HG02973 (cell line): ENCODE results near the gene JAM3.
"Not testable (repeated sequence)": the region's sequence is repeated elsewhere in the genome, so short reads cannot be mapped to it uniquely, and the experiment has no call there.

ENCODE experiments used
- ATAC-seq: cut with Tn5 transposase; IDR thresholded peaks from one replicate; pipeline ENCODE4 v1.9.1; 2021; ENCODE audit warnings: moderate library complexity; ENCODE audit not compliant: unreplicated experiment

JAM3 gene

DNA sequence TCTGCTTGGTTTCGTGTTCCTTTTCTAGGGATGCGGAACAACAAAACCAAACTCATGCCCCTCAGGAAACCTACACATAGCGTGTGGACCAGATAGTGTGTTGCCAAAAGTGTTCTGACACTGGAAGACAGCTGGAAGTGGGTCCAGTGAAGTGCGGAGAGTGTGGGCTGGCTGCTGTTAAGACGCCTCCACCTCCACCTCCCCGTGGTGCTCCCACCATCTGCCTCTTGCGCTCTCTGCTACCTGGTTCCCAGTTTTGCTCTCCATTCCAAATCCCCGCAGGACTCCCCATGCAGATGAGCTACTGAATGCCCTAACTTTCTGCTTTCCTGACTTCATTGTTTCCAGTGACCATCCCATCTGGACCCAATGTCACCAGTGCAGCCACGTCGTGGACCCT, 103.1 kb downstream of the JAM3 start:
- ATAC-seq: no peak

DNA sequence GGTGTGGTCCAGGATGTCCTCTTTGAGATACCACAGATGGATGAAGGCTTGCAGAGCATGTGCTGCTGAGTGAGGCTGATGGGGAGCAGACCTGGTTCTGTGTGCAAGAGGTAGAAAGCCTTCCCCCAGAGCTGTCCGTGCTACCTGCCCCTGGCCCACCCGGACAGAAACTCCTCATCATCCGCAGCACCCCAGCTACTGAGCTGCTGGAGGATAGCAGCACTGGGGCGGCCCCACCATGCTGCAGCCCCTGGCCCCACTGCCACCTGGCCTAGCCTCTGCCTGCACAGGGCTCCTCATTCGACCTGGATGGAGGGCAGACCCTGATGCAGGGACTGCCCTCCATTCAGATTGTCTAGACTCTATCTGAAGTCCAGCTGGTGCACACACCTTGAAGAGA, 104.4 kb downstream of the JAM3 start:
- ATAC-seq: no peak

DNA sequence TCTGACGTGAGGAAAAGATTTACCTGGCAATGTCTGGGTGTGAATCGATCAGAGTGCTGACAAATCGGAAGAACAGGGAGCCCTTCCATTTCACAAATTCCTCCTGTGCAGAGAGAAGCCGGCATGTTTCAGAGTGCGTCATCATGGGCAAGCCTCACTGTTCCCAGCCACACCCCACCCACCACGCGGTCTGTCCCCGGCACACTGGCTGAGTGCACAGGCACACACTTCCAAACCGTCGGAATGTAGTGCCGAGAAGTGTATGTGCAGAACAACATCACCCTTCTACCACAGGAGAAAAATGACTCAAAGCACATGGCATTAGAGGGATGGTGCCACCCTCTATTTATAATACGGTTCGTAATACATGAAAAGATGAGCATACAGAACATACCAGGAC, 107.4 kb downstream of the JAM3 start:
- no peak for ATAC-seq

DNA sequence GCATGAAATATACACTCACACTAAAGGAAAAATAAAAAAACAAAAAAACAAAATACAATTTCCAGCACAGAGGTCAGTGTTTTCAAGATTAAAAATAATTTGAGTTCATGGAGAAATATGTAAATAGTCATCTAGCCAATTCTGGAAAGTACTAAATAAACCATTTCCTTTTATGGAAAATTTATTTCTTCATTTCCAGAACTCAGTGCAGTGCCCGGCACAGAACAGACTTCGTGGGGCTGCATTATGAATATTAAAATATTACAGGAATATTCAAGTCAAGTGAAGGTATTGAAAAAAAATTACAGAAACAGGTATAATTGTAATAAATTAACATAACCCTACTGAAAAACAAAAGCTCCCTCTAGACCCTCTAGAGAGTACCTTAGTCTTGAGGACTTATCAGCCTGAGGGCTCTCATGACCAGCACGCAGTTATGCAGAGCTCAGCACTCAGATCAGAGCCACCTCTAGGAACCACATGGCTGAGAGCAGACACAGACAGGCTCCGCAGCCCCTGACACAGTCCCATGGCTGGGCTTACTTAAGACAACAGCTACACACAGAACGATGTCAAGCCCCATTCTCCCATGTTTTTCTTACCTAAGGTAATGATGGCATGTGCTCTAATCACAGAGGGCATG, 109.3 kb downstream of the JAM3 start:
- no peak for ATAC-seq

DNA sequence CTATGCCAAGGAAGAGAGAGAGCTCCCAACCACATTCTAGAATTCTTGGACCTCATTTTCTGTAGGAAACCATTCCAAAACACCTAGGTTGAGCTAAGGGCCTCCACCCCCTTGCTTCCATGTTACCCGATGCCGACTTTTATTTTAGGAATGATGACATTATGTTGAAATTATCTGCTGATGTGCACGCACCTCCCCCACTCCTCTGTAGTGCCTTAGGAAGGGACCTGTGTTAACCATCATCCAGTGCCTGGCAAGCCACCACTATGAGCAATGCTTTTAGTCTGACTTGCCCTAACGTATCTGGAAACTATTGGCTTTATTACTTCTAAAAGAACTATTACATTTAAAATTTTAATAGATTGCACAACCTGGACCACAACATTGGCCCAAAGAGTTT, 112.8 kb downstream of the JAM3 start:
- no peak for ATAC-seq

DNA sequence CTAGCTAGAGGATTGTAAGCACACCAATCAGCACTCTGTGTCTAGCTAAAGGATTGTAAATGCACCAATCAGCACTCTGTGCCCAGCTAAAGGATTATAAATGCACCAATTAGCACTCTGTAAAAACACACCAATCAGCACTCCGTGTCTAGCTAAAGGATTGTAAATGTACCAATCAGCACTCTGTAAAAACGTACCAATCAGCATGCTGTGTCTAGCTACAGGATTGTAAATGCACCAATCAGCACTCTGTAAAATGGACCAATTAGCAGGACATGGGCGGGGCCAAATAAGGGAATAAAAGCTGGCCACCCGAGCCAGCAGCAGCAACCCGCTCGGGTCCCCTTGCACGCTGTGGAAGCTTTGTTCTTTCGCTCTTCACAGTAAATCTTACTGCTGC, 119.2 kb downstream of the JAM3 start:
- not testable (repeated sequence) for ATAC-seq

DNA sequence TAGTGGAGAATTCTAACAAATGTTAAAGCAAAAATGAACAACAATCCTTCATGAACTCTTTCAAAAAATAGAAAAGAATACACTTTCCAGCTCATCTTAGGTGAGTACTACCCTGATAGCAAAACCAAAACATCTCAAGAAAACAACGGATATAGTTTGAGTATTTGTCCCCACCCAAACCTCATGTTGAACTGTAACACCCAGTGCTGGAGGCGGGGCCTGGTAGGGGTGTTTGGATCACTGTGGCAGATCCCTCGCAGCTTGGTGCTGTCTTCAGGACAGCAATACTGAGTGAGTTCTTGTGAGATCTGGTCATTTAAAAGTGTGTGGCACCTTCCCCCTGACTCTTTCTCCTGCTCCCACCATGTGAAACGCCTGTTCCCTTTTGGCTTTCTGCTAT, 127.9 kb downstream of the JAM3 start:
- no peak for ATAC-seq

DNA sequence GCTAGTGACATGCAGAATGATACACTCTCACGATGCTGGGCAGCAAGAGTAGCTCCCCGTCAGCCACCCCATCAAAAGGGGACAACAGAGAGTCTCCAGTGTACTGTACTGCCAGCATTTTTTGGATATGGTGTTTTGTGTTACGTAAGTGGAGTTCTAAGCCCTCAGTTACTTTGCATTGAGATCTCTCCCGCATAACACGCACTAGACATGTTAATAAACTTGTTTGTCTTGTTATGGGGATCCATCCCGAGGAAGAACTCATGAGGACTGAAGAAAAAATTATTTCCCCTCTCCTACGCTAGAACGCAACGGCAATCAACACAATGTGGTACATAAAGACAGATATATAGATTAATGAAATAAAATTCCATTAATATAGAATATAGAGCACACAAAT, 130.7 kb downstream of the JAM3 start:
- ATAC-seq: no peak

DNA sequence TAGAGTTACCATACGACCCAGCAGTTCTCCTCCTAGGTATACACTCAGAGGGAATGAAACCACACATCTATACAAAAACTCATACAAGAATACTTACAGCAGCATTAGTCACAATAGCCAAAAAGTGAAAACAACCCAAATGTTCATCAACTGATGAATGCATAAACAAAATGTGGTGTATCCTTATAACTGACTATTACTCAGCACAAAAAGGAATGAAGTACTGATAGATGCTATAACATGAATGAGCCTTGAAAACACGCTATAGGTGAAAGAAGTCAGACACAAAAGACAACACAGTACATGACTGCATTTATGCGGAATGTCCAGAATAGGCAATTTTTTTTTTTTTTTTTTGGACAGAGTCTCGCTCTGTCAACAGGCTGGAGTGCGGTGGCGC, 131.8 kb downstream of the JAM3 start:
- no peak for ATAC-seq
